HepG2 (cell line): Measurements from ENCODE around the gene RPS6KL1. TPM values are rescaled to one million over a fixed set of nuclear protein-coding genes. Genes with fewer than 3 reads are reported as not detected.

Experiments
- ATAC-seq: fragments of 200-7000 bp; cut with Tn5 transposase; 3 replicates; pipeline ENCODE4 v1.9.1; 2020; ENCODE audit warnings: mild to moderate bottlenecking, moderate library complexity
- BruUV-seq: library from RNA; stranded (reverse); fragments of 400-500 nt; replicated peaks from 2 replicates; lab custom pipeline; 2021; lab: Mats Ljungman, UMichigan
- CTCF ChIA-PET: fragments of 300-600 bp; formaldehyde crosslinking; extraction: SDS; loops from one replicate; lab custom pipeline; 2021; ENCODE audit warnings: low total read pairs, inconsistent platforms, low intra/inter-chr PET ratio; lab: Yijun Ruan, JAX
- POLR2A ChIA-PET: fragments of 350-600 bp; sonication (Branson Sonifier 250); formaldehyde crosslinking; loops from one replicate; lab custom pipeline; 2020; ENCODE audit warnings: antibody characterized with exemption, inconsistent platforms; lab: Yijun Ruan, JAX
- DNase-seq: peaks from one replicate; pipeline ENCODE4 v3.0.0-alpha.2; 2015; ENCODE audit warnings: low spot score
- FAIRE-seq: peaks from 3 replicates; lab custom pipeline; 2011; peaks lifted over from hg19 to GRCh38; lab: Jason Lieb, UNC
- H2AFZ ChIP-seq: one replicate; pipeline ENCODE4 v1.6.1; 2011; ENCODE audit warnings: low read length, inconsistent platforms
- H3K27ac ChIP-seq: fragments of 300-600 bp; 3 replicates; pipeline ENCODE4 v1.8.0; 2011; ENCODE audit warnings: mixed run types, mild to moderate bottlenecking, mixed read lengths, low read length, inconsistent platforms; ENCODE audit not compliant: insufficient read depth; ENCODE audit errors: extremely low read length
- H3K27me3 ChIP-seq, 2 experiments: fragments of 200-600 bp in 1 of 2; 2 replicates in 1 of 2; 3 replicates in 1 of 2; pipeline versions ENCODE4 v1.6.0 to v1.8.0; 2011; ENCODE audit warnings: low read length in 2 of 2, mild to moderate bottlenecking in 2 of 2, moderate library complexity in 2 of 2, inconsistent platforms in 1 of 2; ENCODE audit not compliant: insufficient read depth in 2 of 2, control insufficient read depth in 1 of 2
- H3K36me3 ChIP-seq, 2 experiments: fragments of 200-600 bp in 1 of 2; replicated peaks in 1 of 2; 2 replicates in 1 of 2; 3 replicates in 1 of 2; pipeline versions ENCODE4 v1.5.1 to v1.8.0; 2011; ENCODE audit warnings: low read length in 2 of 2, inconsistent platforms in 1 of 2; ENCODE audit not compliant: insufficient read depth in 2 of 2, control insufficient read depth in 1 of 2
- H3K4me1 ChIP-seq: 2 replicates; pipeline ENCODE4 v1.5.1; 2012; ENCODE audit warnings: low read length, inconsistent platforms; ENCODE audit not compliant: insufficient read depth
- H3K4me2 ChIP-seq: 2 replicates; pipeline ENCODE4 v1.6.0; 2011; ENCODE audit warnings: low read depth, low read length, inconsistent platforms
- H3K4me3 ChIP-seq, 3 experiments: fragments of 200-600 bp in 1 of 3; sonication (generic), shearing (Covaris generic) in 1 of 3; replicated peaks in 1 of 3; 2 replicates each; pipeline ENCODE4 v1.5.1; 2011 to 2016; ENCODE audit warnings: low read length in 3 of 3, inconsistent platforms in 2 of 3, low read depth in 2 of 3, mild to moderate bottlenecking in 2 of 3, control low read depth in 1 of 3, mixed read lengths in 1 of 3; ENCODE audit not compliant: insufficient read depth in 1 of 3
- H3K79me2 ChIP-seq: one replicate; pipeline ENCODE4 v1.6.1; 2011; ENCODE audit warnings: low read length, inconsistent platforms; ENCODE audit not compliant: insufficient read depth
- H3K9ac ChIP-seq: 2 replicates; pipeline ENCODE4 v1.6.0; 2011; ENCODE audit warnings: mild to moderate bottlenecking, low read depth, low read length, inconsistent platforms; ENCODE audit not compliant: insufficient read depth
- H3K9me3 ChIP-seq: 2 replicates; pipeline ENCODE4 v1.5.1; 2012; ENCODE audit warnings: mild to moderate bottlenecking, low read length
- H4K20me1 ChIP-seq: 2 replicates; pipeline ENCODE4 v1.6.0; 2011; ENCODE audit warnings: inconsistent platforms, mild to moderate bottlenecking, low read length, moderate library complexity; ENCODE audit not compliant: insufficient read depth
- CC2D1A ChIP-seq: sonication (generic); formaldehyde crosslinking; IDR thresholded peaks from 2 replicates; pipeline ENCODE4 v1.8.1; 2023; ENCODE audit warnings: mild to moderate bottlenecking, missing genetic modification reagents
- GZF1 ChIP-seq: sonication (generic); formaldehyde crosslinking; IDR thresholded peaks from 2 replicates; pipeline ENCODE4 v1.5.1; 2020; ENCODE audit warnings: mild to moderate bottlenecking, missing genetic modification reagents
- KDM5B ChIP-seq: sonication (generic); formaldehyde crosslinking; IDR thresholded peaks from 2 replicates; pipeline ENCODE4 v1.4.0; 2020; ENCODE audit warnings: missing genetic modification reagents, mild to moderate bottlenecking, borderline replicate concordance
- KDM6A ChIP-seq: IDR thresholded peaks from 2 replicates; pipeline ENCODE4 v1.6.1; 2016; ENCODE audit warnings: low read depth
- KMT2B ChIP-seq: IDR thresholded peaks from 2 replicates; pipeline ENCODE4 v1.6.1; 2016; ENCODE audit warnings: missing genetic modification reagents, missing compliant biosample characterization
- MYC ChIP-seq: sonication (generic); formaldehyde crosslinking; IDR thresholded peaks from 2 replicates; pipeline ENCODE4 v1.9.0; 2021; ENCODE audit warnings: missing genetic modification reagents, borderline replicate concordance
- POLR2G ChIP-seq: fragments of 200-400 bp; formaldehyde crosslinking; IDR thresholded peaks from 2 replicates; pipeline ENCODE4 v1.6.1; 2018; ENCODE audit warnings: mild to moderate bottlenecking, low read depth, low read length, moderate library complexity
- SOX13 ChIP-seq, 3 experiments: fragments of 450-650 bp in 1 of 3; sonication (generic) in 1 of 3; formaldehyde crosslinking in 1 of 3; IDR thresholded peaks in 2 of 3; conservative IDR thresholded peaks in 1 of 3; 2 replicates each; pipeline versions ENCODE4 v1.5.0 to v1.6.1; 2016 to 2020; ENCODE audit warnings: antibody characterized with exemption in 1 of 3, mild to moderate bottlenecking in 1 of 3, missing compliant biosample characterization in 1 of 3, missing genetic modification reagents in 1 of 3, moderate library complexity in 1 of 3
- THYN1 ChIP-seq: sonication (generic); formaldehyde crosslinking; IDR thresholded peaks from 2 replicates; pipeline ENCODE4 v1.8.1; 2023; ENCODE audit warnings: low read depth, mild to moderate bottlenecking, moderate library complexity, missing genetic modification reagents, borderline replicate concordance
- TMF1 ChIP-seq: sonication (generic); formaldehyde crosslinking; IDR thresholded peaks from 2 replicates; pipeline ENCODE4 v1.8.1; 2022; ENCODE audit warnings: low read depth, missing genetic modification reagents
- ZNF510 ChIP-seq: sonication (generic); formaldehyde crosslinking; IDR thresholded peaks from 2 replicates; pipeline ENCODE4 v1.4.0; 2020; ENCODE audit warnings: low read depth, mild to moderate bottlenecking, missing genetic modification reagents
- WGBS: methylation state at CpG from one replicate; pipeline ENCODE4 v1.1.6; 2017; ENCODE audit warnings: low lambda C conversion rate; 5-methylcytosine and 5-hydroxymethylcytosine counted together
- in situ Hi-C: cut with HindIII; loops from 2 replicates; pipeline ENCODE4 v1.10.0; 2017; ENCODE audit warnings: low pct_unique_long_range_greater_than_20kb; ENCODE audit not compliant: extremely low pct_ligation_motif_present
- intact Hi-C: fragments of 100-400 bp; cut with micrococcal nuclease; formaldehyde crosslinking; loops from one replicate; pipeline ENCODE4 v1.10.0; 2022; ENCODE audit not compliant: unreplicated experiment
- polyA plus RNA-seq, 8 experiments: library from polyadenylated mRNA; depleted of rRNA in 3 of 8; stranded (reverse) in 7 of 8; unstranded in 1 of 8; fragments of >200 nt; fragmentation: Illumina TruSeq in 4 of 8; extraction: Trizol in 4 of 8; gene quantifications; 2 replicates each; pipeline versions ENCODE4 v1.2.1 to v1.2.3, GENCODE V29; 2011 to 2016; ENCODE audit warnings: low read depth in 4 of 8, missing spikeins in 1 of 8, mixed read lengths in 1 of 8; ENCODE audit not compliant: insufficient read depth in 1 of 8
- total RNA-seq, 5 experiments: library from RNA; depleted of rRNA; stranded (reverse); fragments of >200 nt; fragmentation: Illumina TruSeq; extraction: Trizol; gene quantifications; 2 replicates each; pipeline ENCODE4 v1.2.3, GENCODE V29; 2016; ENCODE audit warnings: low read depth in 1 of 5

RPS6KL1 gene
- total and polyA plus RNA-seq, 2 of the 13 experiments (the other 11 are each of a cell fraction or from before 2014, with no cell fraction given): 6.5 to 11.5 TPM

DNA sequence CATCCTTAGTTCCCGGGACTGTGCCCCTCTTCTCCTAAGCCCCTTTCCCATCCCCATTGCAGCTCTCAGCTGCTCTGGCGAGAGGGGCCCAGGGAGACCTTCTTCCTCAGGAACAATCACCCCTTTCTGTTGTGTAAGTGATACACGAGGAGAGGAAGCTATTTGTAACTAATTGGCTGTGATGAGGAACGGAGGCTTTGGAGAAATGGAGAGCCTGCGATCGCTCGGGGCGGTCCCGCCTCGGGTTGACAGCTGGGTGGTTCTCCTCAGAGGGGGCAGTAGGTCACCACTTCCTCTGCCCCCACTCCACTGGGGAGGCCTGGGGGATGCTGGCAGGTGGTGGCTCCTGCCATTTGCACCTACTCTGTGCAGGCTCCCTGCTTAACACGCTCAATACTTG lies 39.0 kb upstream of the RPS6KL1 start:
- H2AFZ ChIP-seq: no peak overlapping the region
- no peak for DNase-seq
- H4K20me1 ChIP-seq: no peaks in the 10 kb centered on the region
- in situ Hi-C loops: no loop called here
- ChIA-PET POLR2A (no interaction called here), CTCF (no interaction called here)
- no peak overlapping the region for H3K27ac ChIP-seq
- 16% methylated on average over 7 of the region's 11 CpGs for WGBS
- no peaks in the 10 kb centered on the region for H3K9me3 ChIP-seq
- no peak overlapping the region for H3K4me2 ChIP-seq
- no peaks in the 10 kb centered on the region for H3K36me3 ChIP-seq
- no peak for ATAC-seq
- H3K9ac ChIP-seq: no peak overlapping the region
- TF ChIP-seq SOX13 (IDR thresholded peaks at IDR 0.05) (no peak), SOX13 (CRISPR knock-in tag; conservative IDR thresholded peaks at IDR 0.05 in 1 of 2, IDR thresholded peaks at IDR 0.05 in 1 of 2) (no peak), CC2D1A (CRISPR knock-in tag) (no peak), KDM5B (CRISPR knock-in tag) (no peak), MYC (CRISPR knock-in tag) (no peak), ZNF510 (CRISPR knock-in tag) (no peak), THYN1 (no peak), TMF1 (no peak), POLR2G (no peak), KMT2B (CRISPR knock-in tag) (no peak), KDM6A (CRISPR knock-in tag) (no peak), GZF1 (CRISPR knock-in tag) (no peak)
- BruUV-seq: no TSS peak
- intact Hi-C loops: no loop called here
- no peak for FAIRE-seq
- no peak overlapping the region for H3K4me3 ChIP-seq
- H3K79me2 ChIP-seq: no peaks in the 10 kb centered on the region
- peaks cover 30% of the 10 kb centered on the region for H3K4me1 ChIP-seq
- H3K27me3 ChIP-seq: peaks cover 3 to 32% of the 10 kb centered on the region in 2 experiments; a peak in 3 of 5 replicates
